ENCODE data around the gene SYT2.

Gene SYT2

DNA sequence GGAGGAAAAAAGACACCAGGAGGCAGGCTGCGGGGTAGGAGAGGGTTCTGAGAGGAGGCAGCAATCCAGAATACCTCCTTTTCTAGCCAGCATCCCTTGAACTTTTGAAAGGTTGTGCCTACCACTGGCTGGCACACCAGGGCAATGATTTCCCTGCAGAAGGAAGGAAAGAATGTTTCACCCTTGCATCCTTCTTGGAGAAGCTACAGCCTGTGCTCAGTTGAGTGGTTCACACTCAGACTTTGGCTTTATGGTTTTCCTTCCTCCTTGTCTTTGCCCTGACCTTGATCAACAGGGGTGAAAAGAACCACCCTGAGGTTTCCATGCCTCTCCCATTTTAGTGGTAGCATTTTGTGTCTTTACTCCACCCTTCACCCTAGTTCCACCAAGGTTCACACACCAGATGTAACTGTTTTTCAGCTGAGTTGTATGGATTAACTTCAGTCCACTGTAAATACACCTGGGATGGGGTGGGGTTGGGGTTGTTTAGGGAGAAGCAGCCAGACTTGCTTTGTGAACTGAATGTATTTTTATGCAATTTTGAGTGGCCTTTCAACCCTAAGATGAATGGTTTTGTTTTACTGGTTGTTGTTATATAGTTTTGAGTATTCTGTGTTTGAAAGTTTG is 122.3 kb downstream of the SYT2 start:
- no peak for TF ChIP-seq ZBTB7A (IDR thresholded peaks at IDR 0.05; ENCODE audit: low read depth)
- TF ChIP-seq FOXM1 (IDR thresholded peaks at IDR 0.05; ENCODE audit: borderline replicate concordance, low read depth) = no peak
- TF ChIP-seq RAD21 (IDR thresholded peaks at IDR 0.05; ENCODE audit: low read depth) = no peak
- TF ChIP-seq, protein P1, sequence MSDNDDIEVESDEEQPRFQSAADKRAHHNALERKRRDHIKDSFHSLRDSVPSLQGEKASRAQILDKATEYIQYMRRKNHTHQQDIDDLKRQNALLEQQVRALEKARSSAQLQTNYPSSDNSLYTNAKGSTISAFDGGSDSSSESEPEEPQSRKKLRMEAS (IDR thresholded peaks at IDR 0.05) = no peak
- TF ChIP-seq CREB1 (IDR thresholded peaks at IDR 0.05; ENCODE audit: low read depth) = no peak
- TF ChIP-seq NFIC (IDR thresholded peaks at IDR 0.05) = no peak
- no peak for TF ChIP-seq TEAD4 (IDR thresholded peaks at IDR 0.05)
- TF ChIP-seq CEBPB (IDR thresholded peaks at IDR 0.05) = no peak
- no peak for TF ChIP-seq YY1 (IDR thresholded peaks at IDR 0.05; ENCODE audit: low read depth)

DNA sequence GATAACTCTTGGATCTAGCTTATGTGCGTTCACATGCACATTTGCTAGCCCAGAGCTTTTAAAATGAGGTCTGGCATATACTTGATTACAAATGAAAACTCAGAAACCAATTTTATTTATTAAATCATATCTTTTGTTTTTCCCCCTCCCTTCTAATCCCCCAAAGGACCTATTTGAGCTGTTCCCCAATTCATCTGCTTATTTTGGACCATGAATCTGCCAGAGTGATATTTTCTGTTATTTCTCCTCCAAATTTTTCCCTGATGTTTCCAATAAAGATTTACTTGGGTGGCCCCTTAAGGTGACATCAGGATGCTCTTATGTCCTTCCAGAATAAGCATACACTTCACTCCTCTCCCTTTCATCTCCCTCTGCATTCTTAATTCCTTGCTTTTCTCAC is 123.4 kb downstream of the SYT2 start:
- TF ChIP-seq TEAD4 (IDR thresholded peaks at IDR 0.05) (no peak), TCF12 (IDR thresholded peaks at IDR 0.05; ENCODE audit: low read depth) (no peak), CEBPB (IDR thresholded peaks at IDR 0.05) (no peak), ZBTB7A (IDR thresholded peaks at IDR 0.05; ENCODE audit: low read depth) (no peak), EP300 (IDR thresholded peaks at IDR 0.05; ENCODE audit: borderline replicate concordance) (no peak), FOXM1 (IDR thresholded peaks at IDR 0.05; ENCODE audit: borderline replicate concordance, low read depth) (no peak)
- TF ChIP-seq, protein P2, sequence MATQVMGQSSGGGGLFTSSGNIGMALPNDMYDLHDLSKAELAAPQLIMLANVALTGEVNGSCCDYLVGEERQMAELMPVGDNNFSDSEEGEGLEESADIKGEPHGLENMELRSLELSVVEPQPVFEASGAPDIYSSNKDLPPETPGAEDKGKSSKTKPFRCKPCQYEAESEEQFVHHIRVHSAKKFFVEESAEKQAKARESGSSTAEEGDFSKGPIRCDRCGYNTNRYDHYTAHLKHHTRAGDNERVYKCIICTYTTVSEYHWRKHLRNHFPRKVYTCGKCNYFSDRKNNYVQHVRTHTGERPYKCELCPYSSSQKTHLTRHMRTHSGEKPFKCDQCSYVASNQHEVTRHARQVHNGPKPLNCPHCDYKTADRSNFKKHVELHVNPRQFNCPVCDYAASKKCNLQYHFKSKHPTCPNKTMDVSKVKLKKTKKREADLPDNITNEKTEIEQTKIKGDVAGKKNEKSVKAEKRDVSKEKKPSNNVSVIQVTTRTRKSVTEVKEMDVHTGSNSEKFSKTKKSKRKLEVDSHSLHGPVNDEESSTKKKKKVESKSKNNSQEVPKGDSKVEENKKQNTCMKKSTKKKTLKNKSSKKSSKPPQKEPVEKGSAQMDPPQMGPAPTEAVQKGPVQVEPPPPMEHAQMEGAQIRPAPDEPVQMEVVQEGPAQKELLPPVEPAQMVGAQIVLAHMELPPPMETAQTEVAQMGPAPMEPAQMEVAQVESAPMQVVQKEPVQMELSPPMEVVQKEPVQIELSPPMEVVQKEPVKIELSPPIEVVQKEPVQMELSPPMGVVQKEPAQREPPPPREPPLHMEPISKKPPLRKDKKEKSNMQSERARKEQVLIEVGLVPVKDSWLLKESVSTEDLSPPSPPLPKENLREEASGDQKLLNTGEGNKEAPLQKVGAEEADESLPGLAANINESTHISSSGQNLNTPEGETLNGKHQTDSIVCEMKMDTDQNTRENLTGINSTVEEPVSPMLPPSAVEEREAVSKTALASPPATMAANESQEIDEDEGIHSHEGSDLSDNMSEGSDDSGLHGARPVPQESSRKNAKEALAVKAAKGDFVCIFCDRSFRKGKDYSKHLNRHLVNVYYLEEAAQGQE (IDR thresholded peaks at IDR 0.05; ENCODE audit: low read depth) = no peak

DNA sequence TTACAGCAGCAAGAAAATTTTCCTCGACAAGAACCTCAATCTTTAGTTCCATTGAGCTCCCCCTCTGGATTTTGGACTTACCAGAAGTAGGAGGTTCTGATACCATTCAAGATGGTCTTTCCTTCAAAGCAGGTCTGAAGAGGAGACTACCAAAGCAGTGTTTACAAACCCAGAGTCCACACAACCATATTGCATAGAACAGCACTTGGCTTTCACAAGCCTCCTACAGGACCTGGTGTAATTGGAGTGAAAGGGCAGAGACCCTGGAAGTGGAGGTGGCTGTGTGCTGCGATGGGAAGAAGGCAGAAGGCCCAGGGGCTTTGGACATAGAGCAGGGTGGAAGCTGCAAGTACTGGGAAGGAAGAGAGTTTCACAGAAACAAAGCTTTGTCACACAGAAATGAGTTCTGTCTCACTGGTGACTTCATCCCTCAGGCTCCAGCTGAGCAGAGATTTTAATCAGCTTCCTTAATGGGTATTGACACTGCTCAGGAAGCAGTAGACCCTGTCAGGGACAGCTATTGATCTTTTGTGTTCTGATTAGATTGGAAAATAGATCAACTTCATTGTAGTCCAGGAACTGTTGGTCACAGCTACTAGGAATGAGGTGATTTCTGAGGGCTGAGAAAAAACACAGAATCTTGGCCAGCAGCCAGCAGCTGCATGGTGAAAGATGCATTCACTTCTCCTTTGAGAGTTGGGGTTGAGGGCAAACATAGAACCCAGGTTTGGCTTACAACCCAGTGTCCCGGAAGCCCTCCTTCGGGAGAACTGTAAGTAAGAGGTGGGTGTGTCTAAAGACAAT is 124.0 kb downstream of the SYT2 start:
- no peak for TF ChIP-seq CREB1 (IDR thresholded peaks at IDR 0.05; ENCODE audit: low read depth)
- no peak for TF ChIP-seq YY1 (IDR thresholded peaks at IDR 0.05; ENCODE audit: low read depth)
- peak; percentile 49; the same call in 1 of the 2 replicates for TF ChIP-seq EP300 (IDR thresholded peaks at IDR 0.05; ENCODE audit: borderline replicate concordance)
- 0 out of 2 replicates have a peak, but pooled peaks have one; percentile 12 for TF ChIP-seq TEAD4 (IDR thresholded peaks at IDR 0.05)
- peak; percentile 86 for TF ChIP-seq NFIC (IDR thresholded peaks at IDR 0.05)
- peak; percentile 59; the same call in 1 of the 2 replicates for TF ChIP-seq TCF12 (IDR thresholded peaks at IDR 0.05; ENCODE audit: low read depth)
- no peak; the same call in 1 of the 2 replicates for TF ChIP-seq FOXM1 (IDR thresholded peaks at IDR 0.05; ENCODE audit: borderline replicate concordance, low read depth)

DNA sequence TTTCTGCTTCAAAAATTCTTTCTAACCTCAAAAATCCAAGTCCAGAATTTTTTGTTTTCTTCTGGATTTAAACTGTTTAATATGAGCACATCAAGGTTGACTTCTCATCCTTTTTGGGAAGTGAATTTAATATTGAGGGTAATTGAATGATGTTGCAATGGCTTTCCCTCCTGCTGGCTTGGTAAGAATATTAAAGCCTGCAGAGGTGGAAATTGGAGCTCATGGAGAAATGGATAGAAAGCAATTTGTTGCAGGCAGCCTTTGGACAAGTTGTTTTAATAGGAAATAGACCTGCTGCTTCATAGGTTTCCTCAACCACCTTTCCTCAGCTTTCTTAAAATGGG is 124.7 kb downstream of the SYT2 start:
- TF ChIP-seq EP300 (IDR thresholded peaks at IDR 0.05; ENCODE audit: borderline replicate concordance) (no peak), CEBPB (IDR thresholded peaks at IDR 0.05) (peak; percentile 81), TCF12 (IDR thresholded peaks at IDR 0.05; ENCODE audit: low read depth) (no peak), ZBTB7A (IDR thresholded peaks at IDR 0.05; ENCODE audit: low read depth) (no peak), RAD21 (IDR thresholded peaks at IDR 0.05; ENCODE audit: low read depth) (no peak), TAF1 (IDR thresholded peaks at IDR 0.05; ENCODE audit: low read depth) (no peak)
- TF ChIP-seq, protein P3, sequence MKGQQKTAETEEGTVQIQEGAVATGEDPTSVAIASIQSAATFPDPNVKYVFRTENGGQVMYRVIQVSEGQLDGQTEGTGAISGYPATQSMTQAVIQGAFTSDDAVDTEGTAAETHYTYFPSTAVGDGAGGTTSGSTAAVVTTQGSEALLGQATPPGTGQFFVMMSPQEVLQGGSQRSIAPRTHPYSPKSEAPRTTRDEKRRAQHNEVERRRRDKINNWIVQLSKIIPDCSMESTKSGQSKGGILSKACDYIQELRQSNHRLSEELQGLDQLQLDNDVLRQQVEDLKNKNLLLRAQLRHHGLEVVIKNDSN (IDR thresholded peaks at IDR 0.05) = no peak

DNA sequence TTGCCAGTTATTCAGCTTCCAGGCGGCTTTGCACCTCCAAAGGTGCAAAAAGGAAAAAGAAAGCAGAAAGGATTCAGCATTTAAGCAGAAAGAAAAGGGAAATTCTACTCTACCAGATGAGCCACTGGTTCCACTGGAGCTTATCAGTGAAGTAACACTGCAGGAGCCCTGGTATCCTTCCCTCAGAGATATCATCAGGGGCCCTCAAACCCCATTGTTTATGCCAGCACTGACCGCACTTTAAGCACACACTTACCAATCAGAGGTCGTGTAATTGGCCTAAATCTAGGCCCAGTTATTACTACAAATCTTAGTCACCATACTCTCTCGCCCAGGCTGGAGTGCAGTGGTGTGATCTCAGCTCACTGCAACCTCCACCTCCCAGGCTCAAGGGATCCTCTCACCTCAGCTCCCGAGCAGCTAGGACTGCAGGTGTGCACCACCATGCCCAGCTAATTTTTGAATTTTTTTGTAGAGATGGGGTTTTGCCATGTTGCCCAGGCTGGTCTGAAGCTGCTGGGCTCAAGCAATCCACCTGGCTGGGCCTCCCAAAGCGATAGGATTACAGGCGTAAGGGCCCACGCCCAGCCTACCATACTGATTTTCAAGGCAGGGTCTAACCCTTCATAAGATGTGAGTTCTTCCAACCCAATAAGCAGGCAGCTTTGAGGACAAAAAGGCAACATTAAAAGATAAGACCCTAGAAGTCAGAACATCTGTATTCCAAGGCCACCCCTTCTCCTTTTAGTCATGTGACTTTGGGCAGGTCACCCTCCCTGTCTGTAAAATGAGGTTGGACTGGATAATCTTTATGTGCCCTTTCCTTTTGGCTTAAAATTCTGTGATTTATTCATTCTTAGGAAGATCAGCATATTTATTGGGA is 125.3 kb downstream of the SYT2 start:
- TF ChIP-seq NFIC (IDR thresholded peaks at IDR 0.05) (no peak), TEAD4 (IDR thresholded peaks at IDR 0.05) (no peak), CREB1 (IDR thresholded peaks at IDR 0.05; ENCODE audit: low read depth) (no peak), TCF12 (IDR thresholded peaks at IDR 0.05; ENCODE audit: low read depth) (no peak), FOXM1 (IDR thresholded peaks at IDR 0.05; ENCODE audit: borderline replicate concordance, low read depth) (no peak), EP300 (IDR thresholded peaks at IDR 0.05; ENCODE audit: borderline replicate concordance) (no peak), CEBPB (IDR thresholded peaks at IDR 0.05) (no peak), TAF1 (IDR thresholded peaks at IDR 0.05; ENCODE audit: low read depth) (no peak), RAD21 (IDR thresholded peaks at IDR 0.05; ENCODE audit: low read depth) (no peak), ZBTB7A (IDR thresholded peaks at IDR 0.05; ENCODE audit: low read depth) (no peak), YY1 (IDR thresholded peaks at IDR 0.05; ENCODE audit: low read depth) (no peak), EGR1 (IDR thresholded peaks at IDR 0.05) (no peak)
- TF ChIP-seq, protein P3 (IDR thresholded peaks at IDR 0.05) = no peak
- TF ChIP-seq, protein P2 (IDR thresholded peaks at IDR 0.05; ENCODE audit: low read depth) = no peak
- TF ChIP-seq, protein P1 (IDR thresholded peaks at IDR 0.05) = no peak
